ENCODE results near the gene METTL8.
A peak's percentile ranks its signal among the peaks of the same experiment; 100 is the strongest.

The METTL8 gene

DNA sequence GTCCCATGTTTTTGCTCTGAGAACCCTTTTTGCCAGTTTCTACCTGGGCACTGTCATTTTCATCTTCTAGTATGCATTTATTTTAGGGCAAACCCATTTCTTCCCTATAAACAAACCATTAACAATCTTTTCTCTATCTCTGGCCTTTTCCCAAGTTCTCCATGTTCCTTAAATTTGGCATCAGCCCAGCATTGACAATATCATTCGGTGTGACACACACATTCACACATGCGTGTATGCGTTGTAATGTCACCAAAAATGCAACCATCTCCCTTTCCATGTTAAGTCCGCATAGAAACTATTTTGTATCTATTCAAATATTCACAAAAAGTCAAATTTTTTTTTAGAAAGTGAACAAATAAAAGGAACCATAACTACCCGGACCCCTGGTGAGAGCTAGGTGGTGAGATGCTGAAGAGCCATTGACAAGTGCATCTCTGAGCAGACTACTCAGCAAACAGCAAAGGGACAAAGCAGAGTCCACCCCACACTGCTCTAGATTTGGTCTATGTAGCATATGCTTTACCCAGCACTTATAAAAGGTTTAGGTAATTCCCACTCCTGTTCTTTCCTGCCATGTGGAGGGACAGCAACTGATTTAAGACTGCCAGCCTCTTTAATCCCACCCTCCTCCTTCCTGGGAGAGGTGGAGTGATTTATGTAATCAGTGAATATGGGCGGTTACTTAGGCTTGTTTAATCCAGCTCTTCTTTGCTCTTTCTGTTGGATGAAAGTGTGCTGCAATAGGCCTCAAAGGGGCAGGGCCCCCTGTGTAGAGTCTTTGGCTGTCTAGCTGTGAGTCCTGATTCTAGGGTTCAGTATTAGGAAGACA, 124.1 kb downstream of the METTL8 start:
- DNase-seq (ENCODE audit: low spot score) = no peak

DNA sequence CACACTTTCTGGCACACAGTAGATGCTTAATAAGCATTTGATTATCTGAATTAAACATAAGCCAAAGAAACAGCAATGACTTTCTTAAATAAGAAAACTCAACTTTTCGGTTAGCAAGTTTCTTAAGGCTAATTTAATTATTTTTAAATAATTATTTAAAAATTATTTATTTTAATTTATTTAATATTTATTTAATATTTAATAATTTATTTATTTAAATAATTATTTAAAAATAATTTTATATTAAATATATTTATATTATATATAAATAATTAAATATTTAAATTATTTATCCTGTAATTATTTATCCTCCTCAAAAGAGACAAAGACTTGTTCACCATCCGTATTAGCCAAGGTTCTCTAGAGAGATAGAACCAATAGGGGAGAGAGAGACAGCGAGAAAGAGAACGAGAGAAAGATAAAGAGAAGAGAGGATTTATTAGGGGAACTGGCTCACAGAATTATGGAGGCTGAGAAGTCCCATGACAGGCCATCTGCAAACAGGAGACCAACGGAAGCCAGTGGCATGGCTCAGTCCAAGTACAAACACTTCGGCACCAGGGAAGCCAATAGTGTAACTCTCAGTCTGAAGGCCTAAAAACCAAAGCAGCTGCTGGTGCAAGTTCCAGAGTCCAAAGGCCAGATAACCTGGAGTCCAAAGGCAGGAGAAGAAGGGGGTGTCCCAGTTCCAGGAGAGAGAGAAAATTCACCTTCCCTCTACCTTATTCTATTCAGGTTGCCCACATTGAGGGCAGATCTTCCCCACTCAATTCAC, 125.3 kb downstream of the METTL8 start:
- no peak for DNase-seq (ENCODE audit: low spot score)

DNA sequence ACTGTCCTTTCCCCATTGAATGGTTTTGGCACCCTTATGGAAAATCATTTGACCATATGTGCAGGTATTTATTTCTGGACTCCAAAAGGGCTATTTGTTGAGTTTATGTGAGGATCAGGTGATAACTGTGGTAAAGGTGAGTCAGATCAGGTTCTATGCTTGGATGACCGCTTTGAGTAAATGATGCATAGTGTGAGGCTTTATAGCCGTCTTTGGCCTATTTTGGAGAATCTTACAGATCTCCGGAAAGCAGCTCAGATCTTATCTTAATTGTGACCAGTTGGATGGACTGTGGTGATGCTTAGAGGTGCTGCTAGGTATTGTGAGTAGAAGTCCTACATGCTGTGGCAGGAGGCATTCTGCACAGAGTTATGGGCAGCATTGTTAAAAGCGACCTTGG, 126.2 kb downstream of the METTL8 start:
- DNase-seq (ENCODE audit: low spot score) = no peak

DNA sequence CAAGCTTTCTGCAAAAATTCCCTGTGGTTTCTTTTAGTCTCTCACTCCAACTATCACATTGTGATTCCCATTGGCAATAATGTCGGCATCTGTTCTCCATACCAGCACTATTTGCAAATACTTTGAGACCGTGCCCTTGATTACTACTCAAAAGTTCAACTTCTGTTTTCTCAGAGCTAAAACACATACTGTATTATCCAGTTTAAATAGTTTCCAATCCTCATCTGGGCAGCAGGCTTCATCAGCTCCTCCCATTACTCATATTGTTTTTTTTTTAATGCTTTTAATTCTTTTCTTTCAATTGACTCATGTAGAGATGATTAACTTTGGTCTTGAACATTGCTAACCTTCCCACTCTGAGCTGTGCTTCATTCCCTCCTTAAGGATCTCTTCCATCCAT, 135.8 kb downstream of the METTL8 start:
- DNase-seq (ENCODE audit: low spot score) = no peak

DNA sequence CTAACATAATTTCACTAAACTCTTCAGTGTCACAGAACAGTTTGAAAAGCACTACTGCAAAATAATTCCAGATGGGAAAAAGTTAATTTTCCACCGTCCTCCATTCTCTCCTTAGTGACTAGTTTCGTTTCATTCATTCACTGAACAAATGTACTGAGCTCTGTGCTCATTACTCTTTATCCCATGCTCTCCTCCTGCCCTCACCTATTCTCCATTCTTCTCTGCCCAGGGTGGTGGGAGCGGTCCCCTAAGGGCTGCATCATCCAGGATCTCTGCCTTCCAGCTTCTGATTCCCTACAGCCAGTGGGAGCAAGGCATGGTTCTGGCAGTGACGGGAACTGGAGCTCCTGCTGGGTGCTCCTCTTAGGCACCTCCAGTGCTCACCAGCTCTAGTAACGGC, 139.2 kb downstream of the METTL8 start:
- DNase-seq (ENCODE audit: low spot score) = no peak

DNA sequence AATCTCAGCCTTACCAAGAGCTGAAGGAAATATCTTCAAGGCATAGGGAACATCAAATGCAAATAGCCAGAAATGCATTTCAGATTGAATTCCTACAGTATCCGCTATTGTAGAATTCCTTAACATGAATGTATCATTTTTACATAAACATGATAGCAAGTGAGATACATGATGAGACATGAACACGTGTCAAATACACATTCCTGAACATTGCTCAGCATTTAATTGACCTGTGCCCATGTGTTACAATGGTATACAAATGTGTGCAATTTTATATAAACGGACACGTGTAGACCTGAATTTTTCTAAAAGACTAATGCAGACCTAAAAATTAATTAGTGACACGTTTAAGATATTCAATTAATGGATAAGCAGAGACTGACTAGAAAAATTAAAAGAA, 140.1 kb downstream of the METTL8 start:
- DNase-seq (ENCODE audit: low spot score) = no peak

DNA sequence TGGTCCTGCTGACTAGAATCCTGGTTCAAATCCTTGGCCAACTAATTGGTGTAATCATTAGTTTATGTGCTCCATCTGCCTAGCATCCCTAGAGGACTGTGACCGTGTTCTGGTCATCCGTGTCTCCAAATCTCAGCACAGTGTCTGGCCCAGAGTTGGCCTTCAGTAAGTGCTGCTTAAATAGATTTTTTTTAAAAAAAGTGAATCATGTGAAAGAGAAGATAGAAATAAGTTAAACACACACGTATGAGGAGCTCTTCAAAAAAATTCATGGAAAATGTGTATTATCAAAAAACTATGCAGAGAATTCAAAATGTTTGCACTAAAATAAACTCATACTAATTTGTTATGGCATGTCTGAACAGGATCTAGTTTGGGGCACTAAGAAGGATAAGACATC, 143.8 kb downstream of the METTL8 start:
- no peak for DNase-seq (ENCODE audit: low spot score)

DNA sequence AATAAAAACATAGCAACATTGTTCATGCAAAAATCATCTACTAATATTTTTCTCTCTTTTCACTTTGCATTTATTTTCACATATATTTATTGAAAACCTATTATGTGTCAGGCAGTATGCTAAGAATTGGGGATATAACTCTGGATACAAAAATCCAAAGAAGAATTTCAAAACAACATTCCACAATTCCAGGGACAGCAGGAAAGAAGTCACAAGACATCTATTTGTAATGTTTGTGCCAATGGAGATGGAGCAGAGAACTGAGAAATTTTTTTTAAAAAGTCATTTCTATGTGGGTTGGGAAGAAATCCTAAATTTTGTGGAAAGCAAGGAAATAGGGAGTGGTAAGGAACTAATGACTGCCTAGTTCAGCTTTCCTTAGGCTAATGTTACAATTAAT, 144.5 kb downstream of the METTL8 start:
- no peak for DNase-seq (ENCODE audit: low spot score)

DNA sequence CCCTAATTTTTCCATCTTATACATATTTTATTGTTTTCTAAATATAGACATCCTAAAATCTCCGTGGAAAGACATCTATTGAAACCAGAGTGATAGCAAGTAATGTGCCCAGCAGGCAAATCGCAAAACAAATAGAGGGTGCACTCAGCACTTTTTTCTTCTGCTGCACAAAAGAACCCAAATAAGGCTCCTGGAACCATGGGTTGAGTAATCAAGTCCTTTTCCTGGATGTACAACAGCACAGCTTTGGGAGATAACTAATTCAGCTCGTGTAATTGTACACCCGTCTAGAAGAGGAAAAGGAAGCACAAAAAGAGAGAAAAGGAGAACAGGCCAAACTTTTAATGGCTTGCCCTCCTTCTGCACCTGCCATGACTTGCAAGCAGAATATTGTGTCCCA, 146.2 kb downstream of the METTL8 start:
- no peak for DNase-seq (ENCODE audit: low spot score)

DNA sequence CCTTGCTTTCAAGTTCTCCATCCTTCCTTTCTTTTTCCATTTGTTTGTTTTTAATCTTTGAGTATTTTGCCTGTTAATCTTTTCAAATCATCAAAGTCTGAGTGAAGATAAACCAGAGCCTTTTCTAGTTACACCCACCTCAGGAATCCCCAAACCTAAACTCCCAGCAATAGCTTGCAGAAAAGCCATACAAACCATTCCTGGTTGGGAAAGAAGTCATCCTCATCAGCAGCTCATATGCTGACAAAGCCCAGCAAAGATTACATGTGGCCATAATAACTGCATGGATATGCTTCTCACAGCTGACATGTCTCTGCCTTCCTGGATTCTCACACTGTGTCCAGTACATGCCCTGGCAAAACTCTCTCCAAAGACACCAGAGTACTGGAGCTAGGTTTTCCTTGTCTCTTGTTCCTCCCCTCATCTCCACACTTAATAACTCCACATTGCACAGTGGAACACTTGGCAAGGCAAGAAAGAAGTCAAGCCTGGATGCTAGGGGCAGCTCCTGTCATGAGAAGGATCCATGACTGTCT, 146.7 kb downstream of the METTL8 start:
- DNase-seq (ENCODE audit: low spot score) = no peak

DNA sequence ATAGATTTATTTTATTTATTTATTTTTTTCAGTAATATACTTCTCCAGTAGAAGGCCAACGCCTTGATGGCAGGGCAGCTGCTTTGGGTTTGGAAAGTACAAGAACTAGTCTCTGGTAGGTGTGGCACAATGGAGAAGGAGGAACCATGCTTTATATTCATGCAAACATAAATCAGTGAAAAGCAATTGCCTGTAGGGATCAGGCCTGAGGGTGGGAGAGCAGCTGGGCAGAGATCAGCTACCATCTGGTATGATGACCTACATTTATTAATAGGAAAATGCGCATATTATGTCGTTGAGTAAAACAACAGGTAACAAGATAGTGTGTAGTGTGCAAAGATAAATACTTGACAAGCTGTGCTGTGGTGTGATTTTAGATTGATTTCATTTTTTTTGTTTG, 152.7 kb downstream of the METTL8 start:
- no peak for DNase-seq (ENCODE audit: low spot score)

DNA sequence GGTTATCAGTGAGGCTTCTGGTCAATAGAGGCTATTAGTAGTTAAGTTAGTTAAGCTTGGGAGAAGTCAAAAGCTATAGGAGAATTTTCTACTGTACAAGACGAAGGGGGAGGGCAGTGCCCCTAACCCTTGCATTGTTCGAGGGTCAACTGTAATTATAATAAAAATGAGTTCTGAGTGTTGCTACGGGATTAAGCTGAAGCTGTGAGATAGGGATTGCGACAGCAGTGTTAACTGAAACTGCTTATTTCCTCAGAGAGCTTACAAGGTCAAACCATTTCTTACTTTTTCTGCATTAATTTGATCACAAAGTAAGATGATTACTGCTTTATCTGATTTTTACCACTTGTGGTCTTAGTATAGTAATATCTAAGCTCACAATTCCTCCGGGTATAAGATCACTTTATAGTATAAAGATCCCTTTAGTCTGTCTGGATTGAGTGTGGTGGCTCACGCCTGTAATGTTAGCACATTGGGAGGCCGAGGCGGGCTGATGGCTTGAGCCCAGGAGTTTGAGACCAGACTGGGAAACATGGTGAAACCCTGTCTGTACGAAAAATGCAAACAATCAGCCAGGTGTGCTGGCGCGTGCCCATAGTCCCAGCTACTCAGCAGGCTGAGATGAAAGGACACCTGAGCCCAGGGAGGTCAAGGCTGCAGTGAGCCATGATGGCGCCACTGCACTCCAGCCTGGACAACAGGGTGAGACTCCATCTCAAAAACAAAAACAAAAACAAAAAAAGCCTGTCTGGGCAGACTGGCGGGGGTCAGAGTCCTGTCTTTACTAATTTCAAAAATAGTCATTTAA, 153.6 kb downstream of the METTL8 start:
- no peak for DNase-seq (ENCODE audit: low spot score)

DNA sequence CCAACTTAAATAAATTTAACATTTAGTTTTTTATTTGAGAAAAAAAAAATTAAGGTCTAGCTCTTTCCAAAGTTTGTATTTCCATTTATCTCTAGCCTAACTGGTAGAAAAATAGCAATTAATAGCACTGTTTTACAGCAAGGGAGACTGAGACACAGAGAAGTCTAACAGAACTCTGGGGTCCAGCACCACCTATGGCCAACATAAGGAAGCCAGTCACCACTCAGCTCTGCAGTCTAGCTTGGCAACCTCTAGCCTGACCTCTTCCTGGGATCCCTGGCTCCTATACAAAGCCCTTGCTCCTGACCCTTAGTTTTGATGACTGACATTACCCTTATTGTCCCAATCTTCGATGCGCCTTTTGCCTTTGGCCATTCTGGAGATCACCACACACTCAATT, 159.0 kb downstream of the METTL8 start:
- DNase-seq (ENCODE audit: low spot score) = no peak

DNA sequence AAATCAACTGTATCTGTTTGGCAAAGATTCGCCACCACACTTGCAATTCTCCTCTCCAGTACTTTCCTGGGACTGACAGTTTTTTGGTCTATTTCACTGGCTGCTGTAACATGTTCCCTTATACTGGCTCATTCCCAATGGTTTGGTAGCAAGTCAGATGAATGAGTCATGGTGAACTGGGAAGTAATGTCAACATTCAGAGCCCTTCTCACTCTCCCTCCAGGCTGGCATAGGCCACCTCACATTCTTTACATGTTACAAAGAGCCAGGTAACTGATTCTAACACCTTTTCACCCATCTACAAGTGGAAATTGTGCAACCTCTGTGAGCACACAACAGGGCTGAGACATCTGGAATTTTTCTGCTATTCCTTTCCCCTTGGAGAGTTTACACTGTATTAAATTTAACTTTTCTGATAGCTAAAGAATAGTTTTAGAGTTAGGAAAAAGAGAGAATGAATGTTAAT, 161.8 kb downstream of the METTL8 start:
- DNase-seq (ENCODE audit: low spot score) = peak; percentile 5

DNA sequence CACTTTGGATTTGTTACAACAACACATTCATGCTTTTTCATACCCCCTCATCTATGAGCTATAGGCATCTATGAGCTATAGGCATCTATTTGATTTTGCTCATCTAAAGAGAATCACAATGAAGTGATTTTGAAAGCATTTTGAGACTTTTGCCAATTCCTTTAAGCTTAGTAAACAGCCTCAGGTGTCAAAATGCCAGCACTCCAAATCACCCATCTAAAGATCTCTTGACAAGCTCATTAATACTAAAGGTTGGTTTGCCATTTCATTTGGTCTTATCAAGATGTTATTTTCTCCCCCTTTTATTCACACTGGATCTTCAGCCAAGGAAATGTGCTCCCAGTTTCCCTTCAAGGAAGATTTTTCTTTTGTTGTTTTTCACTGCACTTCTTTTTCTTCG, 162.4 kb downstream of the METTL8 start:
- DNase-seq (ENCODE audit: low spot score) = no peak

DNA sequence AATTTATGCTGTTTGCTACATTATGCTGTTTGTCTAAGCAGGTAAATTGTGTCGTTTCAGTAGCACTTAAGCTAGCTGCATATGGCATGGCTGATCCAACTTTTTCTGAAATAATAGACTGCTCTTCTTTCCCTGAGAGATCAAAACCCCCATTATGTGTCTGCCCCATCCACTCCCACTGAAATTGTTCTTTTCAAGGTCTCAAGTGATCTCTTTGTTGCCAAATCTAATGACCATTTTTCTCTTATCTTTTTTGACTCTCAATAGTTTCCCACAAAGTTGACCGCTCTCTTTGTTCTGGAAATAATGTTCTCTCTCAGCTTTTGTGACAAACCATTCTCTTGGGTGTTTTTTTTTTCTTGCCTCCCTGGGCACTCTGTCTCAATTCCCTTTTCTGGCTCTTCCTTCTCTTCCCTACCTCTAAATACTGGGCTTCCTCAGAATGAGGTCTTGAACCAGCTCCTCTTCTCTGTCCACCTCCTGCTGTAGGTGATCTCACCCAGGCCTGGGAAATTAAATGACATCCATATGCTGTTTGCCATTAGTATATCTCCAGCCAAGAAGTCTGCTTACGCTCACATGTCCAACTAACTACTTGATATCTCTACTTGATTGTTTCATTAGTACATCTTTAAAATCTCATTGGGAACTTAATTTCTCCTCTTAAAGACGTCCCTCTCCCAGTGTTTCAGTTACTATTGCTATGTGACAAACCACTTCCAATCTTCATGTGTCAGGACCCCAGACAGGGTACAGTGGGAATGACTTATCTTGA, 165.7 kb downstream of the METTL8 start:
- no peak for DNase-seq (ENCODE audit: low spot score)

All from kidney capillary endothelial cell (primary cell).